Measurements from ENCODE around the gene JCAD. TPM values are rescaled to one million over a fixed set of nuclear protein-coding genes. Genes with fewer than 3 reads are reported as not detected.
A peak's percentile ranks its signal among the peaks of the same experiment; 100 is the strongest.
"Not testable (repeated sequence)": the region's sequence is repeated elsewhere in the genome, so short reads cannot be mapped to it uniquely, and the experiment has no call there.

Gene JCAD, protein sequence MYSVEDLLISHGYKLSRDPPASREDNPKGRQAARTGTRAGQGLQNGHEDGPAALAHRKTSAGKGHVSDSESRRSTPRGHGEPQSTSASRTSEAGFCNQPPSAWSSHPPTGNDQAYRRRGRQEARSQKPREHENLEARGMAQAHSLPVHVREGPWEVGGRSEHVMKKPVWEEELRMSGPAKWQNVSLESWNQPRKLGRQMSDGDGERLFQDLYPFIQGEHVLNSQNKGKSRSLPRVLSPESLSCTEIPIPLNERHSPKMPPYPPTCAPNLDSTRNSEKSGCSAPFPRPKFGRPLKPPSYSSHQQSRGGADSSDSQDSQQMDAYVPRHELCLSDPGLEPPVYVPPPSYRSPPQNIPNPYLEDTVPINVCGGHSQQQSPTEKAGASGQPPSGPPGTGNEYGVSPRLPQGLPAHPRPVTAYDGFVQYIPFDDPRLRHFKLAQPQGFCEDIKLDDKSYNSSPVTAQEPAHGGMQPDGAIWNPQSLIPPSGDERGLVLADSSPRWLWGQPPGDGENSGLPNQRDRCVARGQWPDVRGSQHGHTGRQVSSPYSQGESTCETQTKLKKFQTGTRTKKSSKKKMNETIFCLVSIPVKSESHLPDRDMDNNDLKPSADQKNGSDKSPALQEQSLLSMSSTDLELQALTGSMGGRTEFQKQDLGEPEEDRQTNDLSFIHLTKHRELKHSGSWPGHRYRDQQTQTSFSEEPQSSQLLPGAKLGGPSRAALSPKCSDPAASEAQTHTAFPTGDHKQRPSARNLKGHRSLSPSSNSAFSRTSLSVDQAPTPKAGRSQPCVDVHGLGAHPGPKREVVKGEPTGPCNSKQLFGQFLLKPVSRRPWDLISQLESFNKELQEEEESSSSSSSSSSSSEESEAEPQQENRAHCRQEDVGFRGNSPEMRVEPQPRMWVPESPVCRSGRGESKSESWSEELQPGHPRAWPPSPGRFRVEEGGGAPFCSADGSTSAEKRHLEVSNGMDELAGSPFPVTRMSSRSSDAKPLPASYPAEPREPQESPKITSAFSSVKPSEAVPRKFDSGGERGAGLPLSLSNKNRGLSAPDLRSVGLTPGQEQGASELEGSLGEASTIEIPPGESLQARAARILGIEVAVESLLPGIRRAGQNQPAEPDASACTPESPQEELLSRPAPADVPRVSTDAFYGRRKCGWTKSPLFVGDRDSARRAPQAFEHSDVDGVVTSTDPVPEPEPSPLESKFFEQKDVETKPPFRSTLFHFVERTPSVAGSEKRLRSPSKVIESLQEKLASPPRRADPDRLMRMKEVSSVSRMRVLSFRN (N-terminal part only)
- total RNA-seq, result not detected

- peak; percentile 69 for DNase-seq
- intact Hi-C loops (cut with DNase I, micrococcal nuclease), result no loop called here
- Mint-ChIP-seq H3K36me3 (ENCODE audit: low read depth) (no peaks in the 10 kb centered on the region), H3K27ac (no peak within 1 kb of the TSS), H3K9me3 (ENCODE audit: low read depth) (no peaks in the 10 kb centered on the region), H3K4me1 (peaks cover 5% of the 10 kb centered on the region), H3K4me3 (peak within 1 kb of the TSS; percentile 55), H3K27me3 (peaks cover 59% of the 10 kb centered on the region)
- CTCF ChIA-PET, result interaction anchor here (0.6 kb wide), 1 partner anchor 56 kb away, joined by 3 read pairs; no protein-coding TSS in a partner anchor
- peak; percentile 75 for ATAC-seq
- POLR2A ChIA-PET, result no interaction called here
Observed at GRCh38 chr10:30059209-30060107, at the start of gene JCAD. TSS of gene JCAD (minus strand) at chr10:30059586. CDS start at chr10:30047812, 11,774 bp downstream.

DNA sequence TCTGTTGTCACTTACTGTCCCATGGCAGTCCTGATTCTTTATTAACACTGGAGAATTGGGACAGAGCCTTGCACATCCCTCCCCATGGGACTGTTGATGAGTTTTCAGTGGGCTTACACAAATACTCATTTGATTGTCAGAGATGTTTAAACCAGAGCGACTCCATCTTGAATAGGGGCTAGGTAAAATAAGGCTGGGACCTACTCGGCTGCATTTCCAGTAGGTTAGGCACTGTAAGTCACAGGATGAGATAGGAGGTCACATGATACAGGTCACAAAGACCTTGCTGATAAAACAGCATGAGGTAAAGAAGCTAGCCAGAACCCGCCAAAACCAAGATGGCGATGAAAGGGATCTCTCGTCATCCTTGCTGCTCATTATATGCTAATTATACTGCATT lies 47.6 kb upstream of the JCAD start:
- no peaks in the 10 kb centered on the region for H3K4me1 Mint-ChIP-seq
- no peak overlapping the region for H3K27ac Mint-ChIP-seq
- peaks cover 17% of the 10 kb centered on the region for H3K27me3 Mint-ChIP-seq
- ChIA-PET POLR2A (no interaction called here), CTCF (no interaction called here)
- DNase-seq (no peak), ATAC-seq (no peak)
- no peak overlapping the region for H3K4me3 Mint-ChIP-seq
- intact Hi-C loops (cut with DNase I, micrococcal nuclease), result no loop called here
- peaks cover 2% of the 10 kb centered on the region for H3K9me3 Mint-ChIP-seq (ENCODE audit: low read depth)
- no peaks in the 10 kb centered on the region for H3K36me3 Mint-ChIP-seq (ENCODE audit: low read depth)

GRCh38 chr10:30103595-30104320 lies 44.4 kb upstream of the JCAD start:
- ChIA-PET POLR2A (no interaction called here), CTCF (interaction anchor here (1.2 kb wide), 1 partner anchor 11 kb away, joined by 3 read pairs; no protein-coding TSS in a partner anchor)
- intact Hi-C loops (cut with DNase I, micrococcal nuclease), result no loop called here
- H3K4me1 Mint-ChIP-seq, result no peaks in the 10 kb centered on the region
- peaks cover 2% of the 10 kb centered on the region for H3K9me3 Mint-ChIP-seq (ENCODE audit: low read depth)
- H3K4me3 Mint-ChIP-seq, result no peak overlapping the region
- H3K27ac Mint-ChIP-seq, result no peak overlapping the region
- no peaks in the 10 kb centered on the region for H3K36me3 Mint-ChIP-seq (ENCODE audit: low read depth)
- peaks cover 21% of the 10 kb centered on the region for H3K27me3 Mint-ChIP-seq
- ATAC-seq, result no peak
- DNase-seq, result no peak

DNA sequence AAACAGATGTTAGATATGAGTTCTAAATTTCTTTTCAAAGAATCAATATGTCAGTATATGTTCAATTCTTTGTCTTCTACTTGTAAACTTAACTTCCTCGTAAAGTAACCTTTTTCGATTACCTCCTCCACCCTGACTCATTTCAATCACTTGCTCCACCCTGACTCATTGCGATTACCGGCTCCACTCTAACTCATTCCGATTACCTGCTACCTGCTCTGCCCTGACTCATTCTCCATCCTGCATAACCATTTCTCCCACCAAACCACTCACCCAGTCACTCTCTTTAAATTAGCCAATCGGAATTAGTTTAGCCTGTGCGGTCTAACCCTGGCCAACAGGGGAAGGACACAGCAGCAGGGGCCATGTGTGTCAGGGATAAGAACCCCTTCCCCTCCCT lies 40.3 kb upstream of the JCAD start:
- H3K27ac Mint-ChIP-seq; H3K9me3 Mint-ChIP-seq (ENCODE audit: low read depth); DNase-seq; ATAC-seq; intact Hi-C loops (cut with DNase I, micrococcal nuclease); H3K36me3 Mint-ChIP-seq (ENCODE audit: low read depth); CTCF ChIA-PET; H3K4me3 Mint-ChIP-seq; H3K4me1 Mint-ChIP-seq; POLR2A ChIA-PET: not testable (repeated sequence)
- H3K27me3 Mint-ChIP-seq, result peaks cover 20% of the 10 kb centered on the region

DNA sequence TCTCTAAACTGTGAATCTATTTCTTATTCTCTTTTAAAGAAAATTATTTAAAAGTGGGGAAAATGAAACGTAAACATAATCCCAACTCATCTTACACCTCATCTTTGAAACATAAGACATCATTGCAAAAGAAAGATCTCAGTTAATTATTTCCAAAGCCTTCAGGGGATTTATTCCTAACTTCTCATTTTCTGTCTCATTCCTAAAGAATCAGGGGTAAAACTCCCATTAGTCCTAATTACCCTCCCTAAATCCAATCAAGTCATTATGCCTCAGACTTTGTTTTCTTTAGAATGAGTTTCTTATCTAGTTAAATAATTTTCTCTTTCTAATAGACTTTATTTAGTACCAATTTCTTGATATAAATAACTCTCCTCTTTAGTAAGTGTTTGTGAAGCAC lies 39.7 kb upstream of the JCAD start:
- Mint-ChIP-seq H3K27me3 (peaks cover 21% of the 10 kb centered on the region), H3K4me1 (no peaks in the 10 kb centered on the region), H3K4me3 (no peak overlapping the region), H3K36me3 (ENCODE audit: low read depth) (no peaks in the 10 kb centered on the region), H3K27ac (no peak overlapping the region), H3K9me3 (ENCODE audit: low read depth) (peaks cover 2% of the 10 kb centered on the region)
- POLR2A ChIA-PET, result no interaction called here
- intact Hi-C loops (cut with DNase I, micrococcal nuclease), result no loop called here
- no peak for ATAC-seq
- DNase-seq, result no peak
- CTCF ChIA-PET, result interaction anchor here (0.6 kb wide), 1 partner anchor 171 kb away, joined by 3 read pairs; no protein-coding TSS in a partner anchor

DNA sequence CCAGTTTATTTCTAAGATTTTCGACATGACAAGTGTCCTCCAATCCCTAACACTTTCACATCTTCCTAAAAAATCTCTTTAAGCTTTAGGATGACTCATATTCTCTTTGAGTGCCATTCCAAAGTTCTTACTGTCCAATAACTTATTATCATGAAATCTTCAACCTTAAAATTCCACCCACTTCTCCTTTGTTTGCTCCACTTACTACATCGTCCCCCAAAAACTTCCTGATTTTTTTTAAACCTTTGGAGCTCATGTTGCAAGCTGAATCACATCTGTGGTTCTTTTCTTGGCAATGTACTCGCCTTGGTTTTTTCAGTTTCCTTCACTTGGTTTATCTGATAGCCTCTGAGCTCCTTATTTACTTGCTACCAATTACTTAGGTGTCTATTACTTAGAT lies 39.2 kb upstream of the JCAD start:
- Mint-ChIP-seq H3K36me3 (ENCODE audit: low read depth) (no peaks in the 10 kb centered on the region), H3K27ac (no peak overlapping the region), H3K9me3 (ENCODE audit: low read depth) (peaks cover 2% of the 10 kb centered on the region), H3K27me3 (peaks cover 17% of the 10 kb centered on the region), H3K4me1 (no peaks in the 10 kb centered on the region), H3K4me3 (no peak overlapping the region)
- DNase-seq (no peak), ATAC-seq (no peak)
- CTCF ChIA-PET, result interaction anchor here (0.6 kb wide), 1 partner anchor 172 kb away, joined by 3 read pairs; no protein-coding TSS in a partner anchor
- intact Hi-C loops (cut with DNase I, micrococcal nuclease), result no loop called here
- POLR2A ChIA-PET, result no interaction called here

GRCh38 chr10:30096564-30096963 lies 37.2 kb upstream of the JCAD start:
- peaks cover 14% of the 10 kb centered on the region for H3K27me3 Mint-ChIP-seq
- ChIA-PET CTCF (interaction anchor here (1.2 kb wide), 1 partner anchor 18 kb away, joined by 5 read pairs; no protein-coding TSS in a partner anchor), POLR2A (no interaction called here)

GRCh38 chr10:30095631-30096422 lies 36.4 kb upstream of the JCAD start:
- Mint-ChIP-seq H3K27me3 (peaks cover 14% of the 10 kb centered on the region), H3K4me3 (no peak overlapping the region), H3K9me3 (ENCODE audit: low read depth) (no peaks in the 10 kb centered on the region), H3K27ac (no peak overlapping the region), H3K4me1 (no peaks in the 10 kb centered on the region), H3K36me3 (ENCODE audit: low read depth) (no peaks in the 10 kb centered on the region)
- DNase-seq (no peak), ATAC-seq (no peak)
- intact Hi-C loops (cut with DNase I, micrococcal nuclease), result no loop called here
- POLR2A ChIA-PET, result no interaction called here
- CTCF ChIA-PET, result interaction anchor here (0.6 kb wide), 1 partner anchor 526 kb away, joined by 3 read pairs; no protein-coding TSS in a partner anchor

More at GRCh38 chr10:30096564-30096963, 37.2 kb upstream of the JCAD start:
- DNase-seq, result no peak
- no peak for ATAC-seq
- Mint-ChIP-seq H3K27ac (no peak overlapping the region), H3K4me1 (no peaks in the 10 kb centered on the region), H3K9me3 (ENCODE audit: low read depth) (no peaks in the 10 kb centered on the region), H3K36me3 (ENCODE audit: low read depth) (no peaks in the 10 kb centered on the region), H3K4me3 (no peak overlapping the region)
- intact Hi-C loops (cut with DNase I, micrococcal nuclease), result no loop called here

DNA sequence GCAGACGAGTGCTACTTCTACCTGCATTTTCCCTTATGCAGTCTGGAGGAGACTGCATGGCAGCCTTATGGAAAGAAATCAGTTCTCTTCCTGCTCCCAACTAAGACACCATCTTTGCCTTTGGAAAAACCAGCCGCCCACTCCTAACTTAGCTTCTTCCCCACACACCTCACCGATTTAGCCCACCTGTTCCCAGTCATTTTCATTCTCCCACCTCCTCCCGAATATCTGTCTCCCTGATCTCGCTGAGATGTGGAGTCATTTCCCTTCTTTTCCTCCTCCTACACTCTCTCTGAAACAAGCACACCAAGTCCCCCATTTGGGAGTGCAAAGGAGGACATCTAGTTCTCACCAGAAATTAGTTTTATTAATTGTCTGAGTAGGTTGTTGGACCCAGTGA lies 35.2 kb upstream of the JCAD start:
- ATAC-seq (no peak), DNase-seq (no peak)
- Mint-ChIP-seq H3K9me3 (ENCODE audit: low read depth) (no peaks in the 10 kb centered on the region), H3K4me3 (no peak overlapping the region), H3K27ac (no peak overlapping the region), H3K27me3 (peaks cover 11% of the 10 kb centered on the region), H3K4me1 (no peaks in the 10 kb centered on the region), H3K36me3 (ENCODE audit: low read depth) (no peaks in the 10 kb centered on the region)
- CTCF ChIA-PET, result no interaction called here
- POLR2A ChIA-PET, result no interaction called here
- intact Hi-C loops (cut with DNase I, micrococcal nuclease), result no loop called here

All from activated CD4-positive, alpha-beta T cell treated with anti-CD3 and anti-CD28 coated beads for 36 hours (primary cell).